ENCODE measurements around the gene CSNK2B. TPM values are rescaled to one million over a fixed set of nuclear protein-coding genes. Genes with fewer than 3 reads are reported as not detected.

The CSNK2B gene
- total and polyA plus RNA-seq, 10 of the 15 experiments (the other 5 are each of a cell fraction or from before 2014, with no cell fraction given): 56.3 to 405 (median 286) TPM

DNA sequence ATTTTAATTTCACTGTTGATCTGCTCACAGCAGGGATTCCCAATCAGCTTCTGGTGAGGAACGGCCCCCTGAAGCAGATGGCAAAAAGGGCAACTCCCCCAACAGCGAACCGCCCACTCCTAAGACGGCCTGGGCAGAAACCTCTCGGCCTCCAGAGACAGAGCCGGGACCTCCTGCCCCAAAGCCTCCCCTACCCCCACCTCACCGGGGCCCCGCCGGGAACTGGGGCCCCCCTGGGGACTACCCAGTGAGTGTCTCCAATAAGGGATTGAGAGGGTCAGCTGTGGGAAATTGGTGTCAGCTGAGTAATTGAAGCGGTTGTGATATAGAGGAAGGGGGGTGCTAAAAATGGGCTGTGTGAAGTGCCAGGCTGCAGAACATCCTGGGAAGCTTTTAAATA, 38.9 kb upstream of the CSNK2B start:
- RAD21 ChIA-PET (ENCODE audit: unreplicated experiment): no interaction called here

GRCh38 chr6:31627690-31628287, 38.1 kb upstream of the CSNK2B start:
- Histone ChIP-seq H3K79me2 (ENCODE audit: control insufficient read depth, insufficient read depth, low read length) (peaks cover 16% of the 10 kb centered on the region), H3K4me3 (no peak overlapping the region), H3K4me2 (ENCODE audit: control insufficient read depth, insufficient read depth) (no peak overlapping the region), H3K27ac (ENCODE audit: control insufficient read depth, insufficient read depth) (no peak overlapping the region), H3K27me3 (replicated peaks in 1 of 2; ENCODE audit: control insufficient read depth in 2 of 2, insufficient read depth in 2 of 2, low read length in 1 of 2) (no peaks in the 10 kb centered on the region), H3K9me3 (replicated peaks; ENCODE audit: control insufficient read depth, insufficient read depth, low read length) (no peaks in the 10 kb centered on the region), H3K4me1 (ENCODE audit: control insufficient read depth, insufficient read depth, low read length) (no peaks in the 10 kb centered on the region; the same call in 1 of the 2 replicates), H3K9ac (ENCODE audit: control insufficient read depth, insufficient read depth, low read length) (no peak overlapping the region), H3K36me3 (ENCODE audit: control insufficient read depth in 2 of 2, insufficient read depth in 2 of 2, low read length in 1 of 2) (peaks cover 51 to 66% of the 10 kb centered on the region in 2 experiments), H4K20me1 (ENCODE audit: control insufficient read depth, insufficient read depth) (no peaks in the 10 kb centered on the region), H2AFZ (ENCODE audit: control insufficient read depth, low read depth, low read length) (no peak overlapping the region)
- CTCF ChIA-PET: no interaction called here
- in situ Hi-C loops (cut with MboI): no loop called here
- 98% methylated on average over 10 of the region's 19 CpGs for WGBS (ENCODE audit: insufficient coverage, insufficient replicate concordance, low lambda C conversion rate, missing lambda C conversion rate)
- no peak for ATAC-seq
- no peak for FAIRE-seq
- SMC1A ChIA-PET (ENCODE audit: uncharacterized antibody, unreplicated experiment): interaction anchor here (1.3 kb wide), 1 partner anchor 24 kb away, joined by 9 read pairs; the partner anchor contains the start of gene BAG6
- POLR2A ChIA-PET: interaction anchor here (1.2 to 1.6 kb wide), 3 partner anchors 11 to 33 kb away, joined by 3 to 8 read pairs (median 3); partner anchors contain the start of gene C6orf47
- BruUV-seq (replicated peaks): no TSS peak
- TF ChIP-seq ZNF24 (IDR thresholded peaks at IDR 0.05): no peak
- no peak for TF ChIP-seq LARP7 (IDR thresholded peaks at IDR 0.05)
- no peak for TF ChIP-seq POU2F2 (IDR thresholded peaks at IDR 0.05; ENCODE audit: borderline replicate concordance, low read depth, low read length)
- TF ChIP-seq NFXL1 (IDR thresholded peaks at IDR 0.05; ENCODE audit: borderline replicate concordance): no peak
- no peak for TF ChIP-seq GATAD2B (conservative IDR thresholded peaks at IDR 0.05; ENCODE audit: low read depth)
- no peak for TF ChIP-seq ELK1 (IDR thresholded peaks at IDR 0.05; ENCODE audit: low read depth, low read length)
- no peak for DNase-seq (ENCODE audit: low read depth, low spot score)
- RAD21 ChIA-PET (ENCODE audit: unreplicated experiment): no interaction called here
- intact Hi-C loops (cut with micrococcal nuclease; ENCODE audit: unreplicated experiment): no loop called here

More for the DNA sequence above, 38.9 kb upstream of the CSNK2B start:
- Histone ChIP-seq H3K27ac (ENCODE audit: control insufficient read depth, insufficient read depth) (no peak overlapping the region), H3K4me1 (ENCODE audit: control insufficient read depth, insufficient read depth, low read length) (peaks cover 2% of the 10 kb centered on the region), H3K36me3 (ENCODE audit: control insufficient read depth in 2 of 2, insufficient read depth in 2 of 2, low read length in 1 of 2) (peaks cover 52 to 59% of the 10 kb centered on the region in 2 experiments), H3K4me2 (ENCODE audit: control insufficient read depth, insufficient read depth) (no peak overlapping the region), H2AFZ (ENCODE audit: control insufficient read depth, low read depth, low read length) (no peak overlapping the region), H4K20me1 (ENCODE audit: control insufficient read depth, insufficient read depth) (peaks cover 4% of the 10 kb centered on the region; the same call in 1 of the 2 replicates), H3K4me3 (no peak overlapping the region), H3K79me2 (ENCODE audit: control insufficient read depth, insufficient read depth, low read length) (peaks cover 25% of the 10 kb centered on the region), H3K9ac (ENCODE audit: control insufficient read depth, insufficient read depth, low read length) (no peak overlapping the region), H3K27me3 (replicated peaks in 1 of 2; ENCODE audit: control insufficient read depth in 2 of 2, insufficient read depth in 2 of 2, low read length in 1 of 2) (no peaks in the 10 kb centered on the region), H3K9me3 (replicated peaks; ENCODE audit: control insufficient read depth, insufficient read depth, low read length) (no peaks in the 10 kb centered on the region)
- ATAC-seq (no peak), DNase-seq (ENCODE audit: low read depth, low spot score) (no peak), FAIRE-seq (no peak)
- intact Hi-C loops (cut with micrococcal nuclease; ENCODE audit: unreplicated experiment): no loop called here
- no peak for TF ChIP-seq CHD4 (IDR thresholded peaks at IDR 0.05)
- CTCF ChIA-PET: no interaction called here
- in situ Hi-C loops (cut with MboI): no loop called here
- POLR2A ChIA-PET: interaction anchor here (1.2 to 1.6 kb wide), 2 partner anchors 11 to 34 kb away, joined by 3 to 8 read pairs; partner anchors contain the start of gene C6orf47
- SMC1A ChIA-PET (ENCODE audit: uncharacterized antibody, unreplicated experiment): interaction anchor here (0.9 to 1.3 kb wide), 2 partner anchors 13 to 25 kb away, joined by 3 to 9 read pairs; partner anchors contain the start of gene BAG6
- no TSS peak for BruUV-seq (replicated peaks)
- WGBS (ENCODE audit: insufficient coverage, insufficient replicate concordance, low lambda C conversion rate, missing lambda C conversion rate): 93% methylated on average over 10 of the region's 10 CpGs
